ENCODE results near the gene ARHGEF17.

Gene ARHGEF17

GRCh38 chr11:73333640-73334383 lies 25.7 kb downstream of the ARHGEF17 start:
- TF ChIP-seq, protein P1, sequence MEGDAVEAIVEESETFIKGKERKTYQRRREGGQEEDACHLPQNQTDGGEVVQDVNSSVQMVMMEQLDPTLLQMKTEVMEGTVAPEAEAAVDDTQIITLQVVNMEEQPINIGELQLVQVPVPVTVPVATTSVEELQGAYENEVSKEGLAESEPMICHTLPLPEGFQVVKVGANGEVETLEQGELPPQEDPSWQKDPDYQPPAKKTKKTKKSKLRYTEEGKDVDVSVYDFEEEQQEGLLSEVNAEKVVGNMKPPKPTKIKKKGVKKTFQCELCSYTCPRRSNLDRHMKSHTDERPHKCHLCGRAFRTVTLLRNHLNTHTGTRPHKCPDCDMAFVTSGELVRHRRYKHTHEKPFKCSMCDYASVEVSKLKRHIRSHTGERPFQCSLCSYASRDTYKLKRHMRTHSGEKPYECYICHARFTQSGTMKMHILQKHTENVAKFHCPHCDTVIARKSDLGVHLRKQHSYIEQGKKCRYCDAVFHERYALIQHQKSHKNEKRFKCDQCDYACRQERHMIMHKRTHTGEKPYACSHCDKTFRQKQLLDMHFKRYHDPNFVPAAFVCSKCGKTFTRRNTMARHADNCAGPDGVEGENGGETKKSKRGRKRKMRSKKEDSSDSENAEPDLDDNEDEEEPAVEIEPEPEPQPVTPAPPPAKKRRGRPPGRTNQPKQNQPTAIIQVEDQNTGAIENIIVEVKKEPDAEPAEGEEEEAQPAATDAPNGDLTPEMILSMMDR (IDR thresholded peaks at IDR 0.05; ENCODE audit: low read depth, low read length, missing control alignments) = no peak
- H3K4me3 ChIP-seq (replicated peaks; ENCODE audit: low read depth, low read length) = no peak overlapping the region
- DNase-seq (ENCODE audit: extremely low read depth, low read depth) = no peak

DNA sequence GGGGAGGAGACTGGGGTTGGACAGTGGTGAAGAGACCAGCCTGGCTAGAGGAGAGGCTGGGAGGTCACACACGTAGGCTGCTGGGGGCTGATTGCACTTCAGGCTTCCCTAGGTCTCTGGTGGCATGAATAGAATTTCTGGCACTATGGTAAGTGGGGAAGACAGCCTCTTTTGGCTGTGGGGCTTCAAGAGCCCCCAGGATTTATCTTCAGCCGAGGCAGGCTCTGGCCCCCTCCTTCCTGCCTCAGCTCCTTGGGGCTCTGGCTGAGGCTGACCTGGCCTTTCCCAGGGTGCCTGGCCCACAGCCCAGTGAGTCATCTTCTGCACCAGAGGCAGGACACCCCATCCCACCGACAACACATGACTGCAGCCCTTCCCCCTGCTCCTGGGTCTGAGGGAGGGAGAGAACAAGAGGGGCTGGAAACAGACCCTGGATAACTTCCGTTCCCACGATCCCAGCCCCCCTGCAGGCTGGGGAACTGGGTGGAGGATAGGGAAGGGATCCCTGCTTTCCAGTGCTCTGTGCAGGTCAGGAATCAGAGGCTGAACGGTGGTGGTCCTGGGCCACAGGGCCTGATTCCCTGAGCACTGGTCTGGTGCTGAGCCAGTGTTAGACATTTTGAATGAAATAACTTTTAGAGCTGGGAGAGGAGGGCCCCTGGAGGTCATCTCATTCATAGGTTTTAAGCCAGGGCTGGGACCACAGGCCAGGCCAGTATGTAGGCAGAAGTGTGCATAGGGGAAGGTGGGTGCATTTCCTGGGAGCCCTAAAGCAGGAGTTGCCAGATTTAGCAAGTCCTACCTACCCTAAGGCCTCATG lies 26.5 kb downstream of the ARHGEF17 start:
- TF ChIP-seq, protein P1 (IDR thresholded peaks at IDR 0.05; ENCODE audit: low read depth, low read length, missing control alignments) = no peak
- no peak for DNase-seq (ENCODE audit: extremely low read depth, low read depth)
- no peak overlapping the region for H3K4me3 ChIP-seq (replicated peaks; ENCODE audit: low read depth, low read length)

- DNase-seq (ENCODE audit: extremely low read depth, low read depth) = peak; percentile 81
- no peak overlapping the region for H3K4me3 ChIP-seq (replicated peaks; ENCODE audit: low read depth, low read length)
- TF ChIP-seq, protein P1 (IDR thresholded peaks at IDR 0.05; ENCODE audit: low read depth, low read length, missing control alignments) = peak; percentile 99
Observed at GRCh38 chr11:73335204-73335923, 27.3 kb downstream of the ARHGEF17 start.

- H3K4me3 ChIP-seq (replicated peaks; ENCODE audit: low read depth, low read length) = no peak overlapping the region
- TF ChIP-seq, protein P1 (IDR thresholded peaks at IDR 0.05; ENCODE audit: low read depth, low read length, missing control alignments) = no peak
- DNase-seq (ENCODE audit: extremely low read depth, low read depth) = no peak
Observed at GRCh38 chr11:73337846-73338245, 29.8 kb downstream of the ARHGEF17 start.

DNA sequence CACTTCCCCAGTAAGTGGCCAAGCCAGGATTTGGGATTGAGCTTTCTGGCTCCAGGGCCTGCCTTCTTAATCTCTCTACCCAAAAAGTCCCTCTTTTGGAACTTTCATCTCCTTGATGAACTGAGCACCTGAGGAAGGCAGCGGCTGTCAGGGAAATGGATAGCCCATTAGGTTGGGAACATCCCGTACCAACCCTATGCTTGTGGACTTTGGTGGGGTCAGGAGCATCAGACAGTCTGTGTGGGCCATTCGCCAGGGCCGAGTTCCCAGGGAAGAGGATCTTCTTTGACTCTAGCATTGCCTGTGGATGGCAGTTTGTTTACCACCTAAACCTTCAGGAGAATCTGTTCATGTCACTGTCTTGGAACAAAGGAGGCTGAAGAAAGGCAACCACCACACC lies 30.2 kb downstream of the ARHGEF17 start:
- no peak for DNase-seq (ENCODE audit: extremely low read depth, low read depth)
- H3K4me3 ChIP-seq (replicated peaks; ENCODE audit: low read depth, low read length) = no peak overlapping the region
- TF ChIP-seq, protein P1 (IDR thresholded peaks at IDR 0.05; ENCODE audit: low read depth, low read length, missing control alignments) = no peak

DNA sequence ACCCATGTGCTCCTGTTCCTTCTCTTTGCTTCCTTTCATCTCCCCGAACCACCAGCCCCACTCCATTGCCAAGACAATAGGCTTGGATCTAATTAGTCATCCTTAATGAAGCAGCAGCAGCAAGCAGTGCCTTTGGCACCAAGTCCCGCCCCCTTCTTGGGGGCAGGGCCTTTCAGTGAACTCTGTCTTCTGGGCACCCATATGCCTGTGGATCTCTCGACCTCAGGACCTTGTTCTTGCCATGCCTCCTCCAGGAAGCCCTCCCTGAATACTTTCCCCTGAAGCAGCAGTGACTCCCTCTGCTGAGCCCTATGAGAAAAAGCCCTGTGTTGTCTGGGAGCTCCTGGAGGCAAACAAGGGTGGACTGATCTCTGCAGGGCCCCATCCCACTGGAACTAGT lies 32.1 kb downstream of the ARHGEF17 start:
- H3K4me3 ChIP-seq (replicated peaks; ENCODE audit: low read depth, low read length) = no peak overlapping the region
- TF ChIP-seq, protein P1 (IDR thresholded peaks at IDR 0.05; ENCODE audit: low read depth, low read length, missing control alignments) = no peak
- no peak for DNase-seq (ENCODE audit: extremely low read depth, low read depth)
